Hepatocyte (in vitro differentiated cells): ENCODE measurements around the gene TIGAR.

ENCODE experiments used
- CTCF ChIP-seq: fragments of 200-600 bp; sonication (generic); IDR thresholded peaks from 2 replicates; pipeline ENCODE4 v1.5.1; 2016; ENCODE audit warnings: antibody characterized with exemption, mild to moderate bottlenecking; ENCODE audit not compliant: poor library complexity
- EZH2 ChIP-seq: fragments of 200-600 bp; sonication (generic); IDR thresholded peaks from 2 replicates; pipeline ENCODE4 v1.6.1; 2016; ENCODE audit warnings: antibody characterized with exemption, mild to moderate bottlenecking, borderline replicate concordance
- EZH2phosphoT487 ChIP-seq: fragments of 200-600 bp; sonication (generic); IDR thresholded peaks from one replicate; pipeline ENCODE4 v1.6.1; 2018; ENCODE audit warnings: antibody characterized with exemption, mild to moderate bottlenecking, low read depth, moderate library complexity; ENCODE audit not compliant: unreplicated experiment, severe bottlenecking

GRCh38 chr12:4320497-4320852 is 538 bp upstream of the TIGAR start:
- TF ChIP-seq CTCF (no peak), EZH2 (no peak), EZH2phosphoT487 (no peak)
